Adipose tissue (tissue), 3 donors: ENCODE data around the gene DIPK1A. TPM values are rescaled to one million over a fixed set of nuclear protein-coding genes. Genes with fewer than 3 reads are reported as not detected.

ENCODE experiments used
- H3K27ac ChIP-seq: one replicate; pipeline ENCODE4 v1.5.1; 2013; ENCODE audit warnings: low read depth, low read length
- WGBS, 3 donors: extraction: QIAGEN DNeasy Blood & Tissue Kit; methylation state at CpG; one replicate each; pipeline ENCODE4 v1.1.7; 2013; 5-methylcytosine and 5-hydroxymethylcytosine counted together
- polyA plus RNA-seq, 3 donors: library from polyadenylated mRNA; stranded (reverse); fragments of 200-250 nt; gene quantifications; one replicate each; pipeline ENCODE4 v1.2.3, GENCODE V29; 2013
- donor health status: healthy with polysubstance abuse.
- donor health status: Bipolar disorder and iron deficiency.
- donor health status: healthy.

The DIPK1A gene
- 10 to 100 TPM in 1 of 3 donors, 1 to 10 TPM in 2; 2.7 to 14.2 (median 9.3) TPM for polyA plus RNA-seq

DNA sequence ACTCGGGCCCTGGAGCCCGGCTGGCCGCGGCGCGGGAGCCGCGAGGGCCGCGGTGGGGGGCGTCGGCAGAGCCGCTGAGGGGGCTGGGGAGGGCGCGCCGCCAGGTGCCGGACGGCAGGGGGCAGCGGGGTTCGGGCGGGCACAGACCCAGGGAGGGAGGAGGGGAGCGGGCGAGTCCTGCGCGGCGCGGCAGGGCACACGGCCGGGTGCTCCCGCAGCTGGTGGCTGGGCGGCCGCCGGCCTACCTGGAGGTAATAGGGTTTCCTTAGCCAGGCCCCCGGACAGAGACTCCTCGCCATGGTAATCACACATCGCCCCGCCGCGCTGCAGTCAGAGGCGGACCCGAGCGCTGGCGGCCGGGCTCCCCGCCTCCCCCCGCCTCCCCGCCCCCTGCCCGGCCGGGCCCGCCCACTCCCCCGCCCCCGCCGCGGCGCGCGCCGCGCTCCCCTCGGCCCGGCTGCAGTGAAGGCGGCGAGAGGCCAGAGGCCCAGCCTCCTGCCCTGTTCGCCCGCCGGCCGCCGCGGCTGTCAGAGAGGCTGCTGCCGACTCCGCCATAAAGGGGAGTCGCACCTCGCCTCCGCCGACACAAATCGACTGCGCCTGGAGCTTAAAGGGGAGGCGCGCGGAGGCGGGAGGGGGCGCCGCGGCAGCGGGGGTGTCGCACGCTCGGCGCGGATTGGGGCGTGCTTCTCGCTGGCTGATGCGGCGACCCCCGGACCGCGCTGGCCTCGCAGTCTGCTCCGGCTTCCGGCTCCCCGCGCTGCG, at the start of gene DIPK1A:
Gene DIPK1A (minus strand): TSS at position 332 of the 765 bp plus-strand sequence. CDS start 33 bp downstream, at position 299.
- peak within 1 kb of the TSS; percentile 28 for H3K27ac ChIP-seq
- 0% methylated on average over 39 to 101 of the region's 103 CpGs for WGBS, 3 donors

DNA sequence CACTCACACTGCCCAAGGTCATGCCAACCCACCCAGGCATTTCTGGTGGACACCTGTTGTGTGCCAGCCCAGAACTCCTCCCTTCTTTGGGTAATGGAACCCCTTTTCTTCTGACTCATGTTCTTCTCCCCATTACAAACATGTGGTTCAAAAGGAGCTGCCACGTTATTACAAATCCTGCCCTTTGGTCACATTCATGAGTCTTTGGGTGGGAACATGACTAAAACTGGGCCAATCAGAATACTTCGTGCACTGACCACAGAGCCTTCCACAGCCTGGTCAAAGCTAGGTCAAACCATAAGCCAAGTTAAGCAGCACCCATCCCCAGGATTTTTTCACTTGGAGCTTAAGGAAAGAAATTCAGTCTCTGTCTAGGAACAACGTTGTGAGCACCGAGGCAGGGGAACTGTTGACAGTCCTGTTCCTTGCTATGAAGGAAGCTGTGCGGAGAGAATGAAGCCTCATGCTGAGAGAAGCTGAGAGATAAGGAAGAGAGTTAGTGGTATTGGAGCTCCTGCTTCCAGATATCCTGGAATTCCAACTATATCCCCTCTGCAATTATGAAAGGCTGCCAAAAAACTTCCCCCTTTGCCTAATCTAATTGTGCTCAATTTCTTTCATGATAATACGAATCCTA, 46.8 kb upstream of the DIPK1A start:
- H3K27ac ChIP-seq, result no peak overlapping the region
- 59 to 71% (median 69%) methylated on average over 6 of the region's 6 CpGs for WGBS, 3 donors

DNA sequence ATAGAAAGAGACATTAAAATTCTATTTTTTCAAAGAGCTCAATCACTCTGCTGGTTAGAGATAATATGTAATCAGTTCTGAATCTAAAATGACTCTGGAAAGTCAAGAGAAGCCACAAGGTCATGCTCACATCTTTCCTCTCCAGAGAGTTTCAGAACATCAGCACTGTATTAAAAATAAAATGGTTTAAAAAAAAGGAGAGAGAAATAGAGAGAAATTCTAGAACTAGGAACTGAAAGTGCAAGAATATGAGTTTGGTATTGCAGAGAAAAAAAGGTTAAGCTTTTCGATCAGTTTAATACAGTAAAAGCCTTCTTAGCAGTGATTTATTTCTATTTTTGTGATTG, 44.0 kb upstream of the DIPK1A start:
- 78 to 88% (median 78%) methylated on average over 1 of the region's 1 CpG for WGBS, 3 donors
- H3K27ac ChIP-seq, result no peak overlapping the region

DNA sequence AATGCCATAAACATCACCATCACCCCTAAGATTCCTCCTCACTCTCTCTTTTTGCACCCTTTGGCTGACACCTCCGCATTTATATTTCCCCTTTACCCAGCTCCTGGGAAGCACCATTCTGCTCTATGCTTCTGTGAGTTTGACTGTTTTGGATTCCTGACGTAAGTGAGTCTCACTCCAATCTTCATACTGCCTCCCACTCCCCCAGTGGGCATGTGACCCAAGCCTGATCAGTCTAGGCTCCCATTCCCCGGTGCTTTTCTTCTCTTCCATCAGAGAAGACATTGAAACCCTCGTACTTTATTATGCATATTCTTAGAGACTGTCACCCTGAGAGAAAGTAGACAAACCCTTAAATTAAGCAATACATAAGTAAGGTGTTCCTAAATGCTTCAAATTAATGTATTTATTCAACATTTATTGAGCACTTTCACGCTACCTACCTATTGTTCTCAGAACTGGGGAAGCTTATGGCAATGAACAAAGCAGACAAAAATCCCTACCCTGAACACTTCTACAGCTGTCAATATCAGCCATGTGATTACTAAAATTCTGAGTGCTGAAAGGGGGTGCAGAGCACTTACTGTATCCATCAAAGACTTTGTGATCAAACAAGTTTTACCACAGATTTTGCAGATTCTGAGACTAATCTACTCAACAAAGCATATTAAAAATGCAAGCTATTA, 43.4 kb upstream of the DIPK1A start:
- WGBS, 3 donors, result 69 to 83% (median 74%) methylated on average over 5 of the region's 5 CpGs
- no peak overlapping the region for H3K27ac ChIP-seq

DNA sequence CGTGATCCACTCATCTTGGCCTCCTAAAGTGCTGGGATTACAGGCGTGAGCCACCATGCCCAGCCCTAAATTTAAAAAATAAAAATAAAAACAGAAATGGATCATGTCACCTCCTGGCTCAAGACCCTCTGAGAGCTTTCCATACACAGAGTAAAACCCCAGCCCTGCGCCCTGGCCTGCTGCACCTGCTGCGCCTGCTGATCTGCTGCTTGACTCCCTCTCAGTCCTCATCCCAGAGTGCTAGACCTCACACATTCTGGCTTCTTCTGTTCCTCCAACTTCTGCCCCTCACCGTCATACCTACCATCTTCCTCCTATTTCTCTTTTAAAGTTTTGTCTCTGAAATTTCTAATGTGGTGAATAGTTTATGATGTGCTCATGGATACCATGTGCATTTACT, 42.7 kb upstream of the DIPK1A start:
- 91 to 94% (median 93%) methylated on average over 5 of the region's 5 CpGs for WGBS, 3 donors
- H3K27ac ChIP-seq, result no peak overlapping the region

DNA sequence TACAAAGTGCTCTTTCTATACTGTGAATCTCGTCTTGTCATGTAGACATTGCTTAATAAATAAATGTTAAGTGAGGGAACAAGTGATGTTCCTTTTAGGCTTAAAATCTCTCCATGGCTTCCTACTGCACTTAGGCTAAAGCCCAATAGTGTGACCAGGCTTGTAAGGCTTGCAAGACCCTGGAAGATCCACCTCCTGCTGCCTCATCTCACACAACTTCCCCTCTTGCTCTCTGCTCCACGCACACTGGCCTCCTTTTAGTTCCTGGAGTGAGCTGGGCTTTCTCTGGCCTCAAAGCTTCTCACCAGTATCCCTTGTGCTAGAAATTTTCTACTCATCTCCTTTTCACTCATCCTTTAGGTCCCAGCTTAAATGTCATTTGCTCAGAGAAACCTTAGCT, 41.5 kb upstream of the DIPK1A start:
- WGBS, 3 donors, result 67 to 78% (median 71%) methylated on average over 2 of the region's 2 CpGs
- H3K27ac ChIP-seq, result no peak overlapping the region

DNA sequence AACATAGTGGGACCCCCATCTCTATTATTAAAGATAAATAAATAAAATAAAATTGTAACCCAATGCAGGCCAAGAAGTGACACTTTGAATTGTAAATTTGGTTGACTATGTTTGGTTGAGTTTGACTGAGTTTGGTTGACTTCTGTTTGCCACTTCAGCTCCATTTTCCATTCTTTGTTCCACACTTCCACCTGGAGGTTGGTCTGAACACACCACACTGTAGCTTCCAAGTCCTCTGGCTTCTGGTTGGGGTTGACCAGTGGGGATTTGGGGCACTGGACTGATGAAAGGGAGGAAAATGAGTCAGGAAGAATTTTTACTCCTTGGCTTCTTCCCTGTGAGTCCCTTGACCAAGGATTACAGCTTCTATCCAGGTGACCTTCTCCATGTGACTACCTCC, 40.6 kb upstream of the DIPK1A start:
- H3K27ac ChIP-seq, result no peak overlapping the region

DNA sequence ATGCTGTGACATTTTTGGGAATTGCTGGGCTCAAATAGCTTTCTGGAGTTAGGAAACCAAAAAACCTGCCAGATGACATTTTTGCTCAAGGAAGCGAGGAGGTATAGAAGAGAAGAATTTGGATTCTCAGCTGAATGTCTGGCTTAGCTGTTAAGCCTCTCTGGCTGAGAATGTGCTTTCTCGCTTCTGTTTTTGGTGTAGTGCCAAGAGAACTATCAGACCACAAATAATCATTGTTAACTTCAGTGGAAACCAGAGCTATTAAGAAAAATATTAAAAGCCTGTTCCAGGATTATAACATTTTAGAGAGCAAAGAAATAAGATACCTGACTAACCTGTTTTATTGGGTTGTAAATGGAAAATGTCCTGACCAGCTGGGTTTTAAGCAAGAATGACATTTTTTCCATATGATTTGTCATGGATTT, 39.5 kb upstream of the DIPK1A start:
- H3K27ac ChIP-seq, result no peak overlapping the region
- WGBS, 3 donors, result 2 to 18% (median 15%) methylated on average over 2 of the region's 2 CpGs

DNA sequence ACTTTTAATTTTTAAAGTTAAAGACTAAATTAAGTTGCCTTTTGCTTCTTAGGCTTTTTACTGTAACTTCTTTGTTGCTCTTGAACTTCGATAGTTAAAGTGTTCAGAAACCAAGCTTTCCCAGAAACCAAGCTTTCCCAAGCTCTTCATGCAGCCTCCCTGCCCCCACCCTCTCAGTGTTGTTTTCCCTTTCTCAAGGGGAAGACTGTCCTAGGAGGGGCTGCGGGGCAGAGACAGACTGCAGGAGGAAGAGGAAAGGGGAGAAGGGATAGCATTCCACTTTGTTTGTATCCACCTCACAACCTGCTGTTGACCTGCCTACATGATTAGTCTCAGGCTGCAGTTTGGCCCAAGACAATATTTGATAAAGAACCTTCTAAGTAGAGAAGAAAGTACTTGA, 39.0 kb upstream of the DIPK1A start:
- no peak overlapping the region for H3K27ac ChIP-seq
- 52 to 67% (median 61%) methylated on average over 2 of the region's 2 CpGs for WGBS, 3 donors

DNA sequence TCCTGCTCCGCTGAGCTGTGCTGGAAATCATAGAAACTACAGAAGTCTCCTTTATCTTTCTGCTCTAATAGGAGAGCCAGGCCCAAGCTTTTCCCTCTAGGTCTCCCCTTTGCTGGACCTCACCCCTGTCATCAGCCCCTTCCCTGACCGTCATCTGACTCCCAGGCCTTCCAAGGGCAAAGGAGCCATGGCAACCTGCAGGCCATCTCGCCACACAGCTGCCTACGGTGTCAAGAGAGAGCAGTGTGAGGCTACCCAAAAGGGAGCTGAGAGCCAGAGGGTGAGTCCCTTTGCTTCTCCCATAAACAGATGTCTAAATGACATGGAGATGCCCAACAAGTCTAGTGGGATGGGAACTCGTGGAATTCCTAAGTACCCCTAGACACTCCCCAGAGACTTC, 37.6 kb upstream of the DIPK1A start:
- WGBS, 3 donors, result 91 to 96% (median 94%) methylated on average over 5 of the region's 5 CpGs

DNA sequence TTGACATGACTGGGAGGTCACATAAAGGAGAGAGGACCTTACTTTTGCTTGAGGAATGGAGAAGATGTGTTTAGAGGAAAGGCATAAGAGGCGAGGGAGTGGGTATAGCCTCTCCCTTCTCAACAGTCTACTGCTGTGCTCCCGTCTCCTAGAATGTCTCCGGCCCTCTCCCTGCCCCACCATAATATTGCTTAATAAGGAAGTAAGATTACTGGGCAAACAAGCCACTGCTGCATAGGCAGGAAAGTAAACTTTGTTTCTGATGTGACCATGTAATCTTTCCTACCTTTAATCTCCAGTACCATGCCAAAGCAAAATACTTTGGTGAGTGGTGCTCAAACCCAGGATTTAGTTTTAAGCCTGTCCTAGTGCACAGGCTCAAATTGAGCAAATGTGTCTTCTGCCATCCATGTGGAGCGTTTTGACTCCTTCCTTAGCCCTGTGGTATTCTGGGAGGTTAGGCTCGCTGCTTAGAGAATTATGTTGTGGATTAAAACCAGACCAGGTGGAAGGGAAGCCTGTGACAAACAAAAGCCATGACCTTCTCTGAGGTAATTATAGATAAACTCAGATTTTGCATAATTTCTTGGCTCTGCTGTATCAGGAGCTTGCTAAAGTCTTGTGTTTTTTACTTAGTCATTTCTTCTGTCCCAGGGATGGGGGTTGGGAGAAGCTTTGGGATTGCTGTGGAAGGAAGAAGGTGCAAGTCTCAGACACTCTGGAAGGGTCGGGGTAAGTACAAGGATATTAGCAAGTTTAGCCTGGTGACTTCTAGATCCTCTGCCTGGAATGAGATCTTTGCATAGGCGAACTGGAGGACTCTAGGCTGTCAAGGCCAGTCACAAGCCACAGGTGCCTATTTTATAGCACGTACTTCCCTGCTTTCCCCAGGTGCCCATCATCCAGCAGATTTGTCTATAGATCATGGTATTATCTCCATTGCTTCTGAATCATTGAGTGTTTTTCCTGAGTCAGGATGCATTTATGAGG, 34.5 kb upstream of the DIPK1A start:
- H3K27ac ChIP-seq, result no peak overlapping the region
- 51 to 69% (median 69%) methylated on average over 8 of the region's 8 CpGs for WGBS, 3 donors

More for the DNA sequence above, 37.6 kb upstream of the DIPK1A start:
- H3K27ac ChIP-seq, result no peak overlapping the region

DNA sequence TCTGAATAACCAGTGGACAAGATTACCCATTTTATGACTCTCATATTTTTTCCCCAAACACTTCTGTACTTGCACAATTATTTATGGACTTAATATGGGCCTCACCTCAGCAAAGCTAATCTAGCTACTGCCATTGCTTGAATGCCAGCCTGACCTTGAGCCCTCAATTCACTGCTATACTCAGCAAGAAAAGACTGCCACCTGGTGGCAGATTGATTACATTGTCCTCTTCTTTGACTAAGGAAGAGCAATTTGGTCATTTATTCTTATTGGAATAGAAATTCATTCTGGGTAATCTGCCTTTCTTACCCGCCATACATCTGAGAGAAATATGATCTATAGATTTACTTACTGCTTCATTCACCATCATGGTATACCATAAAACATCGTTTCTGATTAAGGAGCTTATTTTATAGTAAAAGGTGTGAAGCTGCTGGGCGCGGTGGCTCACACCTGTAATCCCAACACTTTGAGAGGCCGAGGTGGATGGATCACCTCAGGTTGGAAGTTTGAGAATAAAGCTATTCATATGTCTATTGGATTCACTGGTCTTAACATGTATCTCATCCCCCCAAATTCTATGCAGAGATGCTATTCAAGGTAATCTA, 32.9 kb upstream of the DIPK1A start:
- 57 to 61% (median 60%) methylated on average over 5 of the region's 5 CpGs for WGBS, 3 donors
- H3K27ac ChIP-seq, result no peak overlapping the region

DNA sequence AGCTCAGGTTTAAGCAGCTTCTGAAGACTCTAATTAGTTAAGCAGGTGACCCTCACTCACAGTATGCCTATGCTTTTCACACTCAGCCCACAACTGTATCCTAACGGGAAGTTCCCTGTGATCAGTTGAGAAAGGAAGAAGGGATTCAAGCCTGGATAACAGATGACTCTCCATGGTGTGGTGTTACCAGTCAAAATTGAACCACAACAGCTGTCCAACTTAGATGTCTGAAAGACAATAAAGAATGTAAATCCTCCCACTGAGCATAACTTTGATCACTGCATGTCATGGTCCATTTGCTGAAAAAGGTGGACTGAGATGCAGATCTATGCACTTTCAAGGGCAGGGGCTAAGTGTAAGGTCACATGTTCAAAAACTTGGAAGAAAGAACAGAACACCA, 32.3 kb upstream of the DIPK1A start:
- 83 to 95% (median 93%) methylated on average over 1 of the region's 1 CpG for WGBS, 3 donors
- no peak overlapping the region for H3K27ac ChIP-seq

DNA sequence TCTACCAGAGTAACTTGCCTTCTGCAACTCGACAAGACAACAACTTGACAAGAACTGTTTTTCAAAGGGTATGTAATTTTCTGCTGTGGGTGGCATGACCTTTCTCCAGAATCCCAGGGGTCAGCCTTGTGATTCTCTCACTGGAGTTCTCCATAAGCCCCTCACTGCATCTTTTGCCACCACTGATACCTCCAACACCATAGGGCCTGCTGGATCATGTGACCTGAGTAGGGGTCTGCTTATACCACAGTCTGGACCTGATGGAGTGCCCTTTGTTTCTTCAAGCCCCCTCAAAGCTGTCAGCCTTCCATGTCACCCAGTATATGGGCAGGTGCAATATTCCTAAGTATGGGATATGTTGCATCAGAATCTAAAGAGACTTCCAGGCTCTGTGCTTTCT, 31.6 kb upstream of the DIPK1A start:
- H3K27ac ChIP-seq, result no peak overlapping the region
- 86 to 96% (median 93%) methylated on average over 1 of the region's 1 CpG for WGBS, 3 donors

DNA sequence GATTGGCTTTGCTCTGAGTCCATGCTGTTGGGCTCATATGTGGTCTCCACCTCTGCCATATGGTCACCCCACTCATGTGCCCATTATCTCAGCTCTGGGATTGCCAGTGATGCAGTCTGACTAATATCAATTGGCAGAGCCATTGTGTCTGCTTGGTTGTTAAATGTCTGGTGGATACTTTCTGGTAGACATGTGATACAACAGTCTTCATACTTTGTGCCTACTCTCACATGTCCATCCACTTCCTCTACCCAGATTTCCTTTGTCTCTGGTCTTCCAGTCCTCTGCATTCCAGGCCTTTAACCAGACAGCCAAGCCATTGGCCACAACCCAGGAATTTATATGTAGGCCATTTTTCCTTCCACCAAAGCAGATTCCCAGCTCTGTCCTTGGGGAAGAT, 30.8 kb upstream of the DIPK1A start:
- H3K27ac ChIP-seq, result no peak overlapping the region

DNA sequence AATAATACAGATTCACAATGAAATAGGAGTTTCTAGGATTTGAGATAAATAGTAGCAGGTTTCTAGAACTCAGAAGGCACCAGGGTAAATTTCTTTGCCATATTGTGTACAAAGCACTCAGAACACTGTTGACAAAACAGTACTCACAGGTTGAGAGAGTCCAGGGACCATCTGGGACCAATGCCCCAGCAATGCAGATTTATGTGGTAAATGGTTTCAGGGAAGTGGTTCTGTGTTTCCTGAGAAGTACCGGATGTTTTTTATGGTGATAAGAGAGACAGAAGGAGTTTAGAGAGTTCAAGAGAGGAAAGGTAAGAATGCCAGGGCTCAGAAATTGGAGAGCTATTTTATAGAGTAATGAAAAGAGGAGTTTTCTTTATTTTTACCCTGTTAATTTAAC, 29.6 kb upstream of the DIPK1A start:
- WGBS, 3 donors, result 26 to 57% (median 49%) methylated on average over 1 of the region's 1 CpG

DNA sequence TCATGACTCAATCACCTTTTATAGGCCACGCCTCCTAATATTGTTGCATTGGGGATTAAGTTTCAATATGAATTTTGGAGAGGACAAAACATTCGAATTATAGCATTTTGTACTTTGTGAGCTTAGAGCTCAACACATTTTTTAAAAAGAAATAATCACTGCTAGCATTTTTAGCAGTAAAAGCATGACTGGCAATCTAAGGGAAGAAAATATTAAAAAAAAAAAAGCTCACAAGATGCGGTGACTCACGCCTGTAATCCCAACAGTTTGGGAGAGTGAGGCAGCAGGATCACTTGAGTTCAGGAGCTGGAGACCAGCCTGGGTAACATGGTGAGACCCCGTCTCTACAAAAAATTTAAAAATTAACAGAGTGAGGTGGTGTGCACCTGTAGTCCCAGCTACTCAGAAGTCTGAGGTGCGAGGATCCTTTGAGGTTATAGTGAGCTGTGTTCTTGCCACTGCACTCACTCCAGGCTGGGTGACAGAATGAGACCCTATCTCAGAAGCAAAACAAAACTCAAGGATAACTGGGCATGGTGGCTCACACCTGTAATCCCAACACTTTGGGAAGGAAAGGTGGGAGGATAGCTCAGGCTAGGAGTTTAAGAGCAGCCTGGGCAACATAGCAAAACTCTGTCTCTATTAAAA, 28.8 kb upstream of the DIPK1A start:
- no peak overlapping the region for H3K27ac ChIP-seq
- WGBS, 3 donors, result 89 to 92% (median 91%) methylated on average over 6 of the region's 6 CpGs

More for the DNA sequence above, 29.6 kb upstream of the DIPK1A start:
- no peak overlapping the region for H3K27ac ChIP-seq

DNA sequence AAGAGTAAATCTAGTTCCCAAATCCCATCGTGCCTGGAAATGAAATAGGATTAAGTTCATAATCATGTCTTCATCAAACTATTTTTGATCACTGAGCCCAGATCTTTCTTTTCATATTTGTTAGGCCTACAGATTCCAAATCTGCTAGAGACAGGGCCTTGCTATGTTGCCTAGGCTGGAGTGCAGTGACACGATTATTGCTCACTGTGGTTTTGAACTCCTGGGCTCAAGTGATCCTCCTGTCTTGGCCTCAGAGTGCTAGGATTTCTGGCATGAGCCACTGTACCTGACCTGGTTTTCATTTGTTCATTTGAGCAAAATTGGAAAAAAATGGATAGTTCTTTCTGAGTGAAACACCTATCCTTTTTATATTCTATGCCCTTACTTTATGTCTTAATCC, 28.0 kb upstream of the DIPK1A start:
- H3K27ac ChIP-seq, result no peak overlapping the region
- WGBS, 3 donors, result 38 to 69% (median 41%) methylated on average over 2 of the region's 2 CpGs
